Body of pancreas (tissue), 4 donors: Measurements from ENCODE around the gene C10orf105. TPM values are rescaled to one million over a fixed set of nuclear protein-coding genes. Genes with fewer than 3 reads are reported as not detected.
A peak's percentile ranks its signal among the peaks of the same experiment; 100 is the strongest.

Source experiments
- ATAC-seq: fragments of 150-250 bp; one replicate; pipeline ENCODE4 v1.9.1; 2016
- DNase-seq, 4 donors: peaks; one replicate each; pipeline ENCODE4 v3.0.0-alpha.2; 2019
- H3K27ac ChIP-seq, 4 donors: fragments of 200-600 bp; sonication (generic); 1 replicate in 3 of 4; 2 replicates in 1 of 4; pipeline versions ENCODE4 v1.5.1 to v1.6.1; 2016 to 2019; ENCODE audit warnings: mild to moderate bottlenecking in 1 of 4, mixed read lengths in 1 of 4, moderate library complexity in 1 of 4
- H3K27me3 ChIP-seq, 2 donors: fragments of 200-600 bp; sonication (generic); one replicate each; pipeline ENCODE4 v1.6.0; 2016; ENCODE audit warnings: mild to moderate bottlenecking in 1 of 2
- H3K36me3 ChIP-seq, 2 donors: fragments of 200-600 bp; sonication (generic); replicated peaks in 1 of 2; 2 replicates each; pipeline ENCODE4 v1.5.1; 2016; ENCODE audit warnings: low read depth in 2 of 2; ENCODE audit not compliant: insufficient read depth in 1 of 2
- H3K4me1 ChIP-seq: fragments of 200-600 bp; sonication (generic); one replicate; pipeline ENCODE4 v1.6.0; 2016
- H3K4me3 ChIP-seq, 2 donors: fragments of 200-600 bp; sonication (generic); 1 replicate in 1 of 2; 2 replicates in 1 of 2; pipeline ENCODE4 v1.5.1; 2016 to 2019
- H3K9me3 ChIP-seq, 3 donors: fragments of 200-600 bp; sonication (generic); 1 replicate in 2 of 3; 2 replicates in 1 of 3; pipeline ENCODE4 v1.5.1; 2016
- POLR2A ChIP-seq, 3 donors: fragments of 450-650 bp; IDR thresholded peaks; one replicate each; pipeline ENCODE4 v1.6.1; 2016; ENCODE audit warnings: antibody characterized with exemption in 3 of 3, mild to moderate bottlenecking in 2 of 3
- WGBS, 2 donors: methylation state at CpG; one replicate each; pipeline ENCODE4 v1.1.5; 2017; 5-methylcytosine and 5-hydroxymethylcytosine counted together
- intact Hi-C: fragments of 100-400 bp; cut with DNase I; formaldehyde crosslinking; loops from one replicate; pipeline ENCODE4 v1.15.1; 2023
- total RNA-seq, 2 donors: library from RNA; depleted of rRNA; stranded (reverse); fragments of >200 nt; gene quantifications; one replicate each; pipeline ENCODE4 v1.1.0, GENCODE V29; 2016
- TF ChIP-seq, protein P1 (sequence below), 7 experiments: fragments of 450-650 bp in 4 of 7; fragments of 200-600 bp in 3 of 7; sonication (generic) in 3 of 7; IDR thresholded peaks; one replicate each; pipeline ENCODE4 v1.5.1; 2016 to 2019; ENCODE audit warnings: antibody characterized with exemption in 7 of 7

C10orf105 gene
- total RNA-seq, 2 donors from 2014 or later = not detected

GRCh38 chr10:71754562-71754961, 35.0 kb upstream of the C10orf105 start:
- intact Hi-C loops = no loop called here
- WGBS, 2 donors = 71 to 81% methylated on average over 3 of the region's 3 CpGs
- peak overlapping the region in 1 of 4 donors; percentile 61 for H3K27ac ChIP-seq
- no peak overlapping the region for H3K4me3 ChIP-seq
- ATAC-seq = no peak
- no peaks in the 10 kb centered on the region for H3K9me3 ChIP-seq
- no peaks in the 10 kb centered on the region for H3K4me1 ChIP-seq
- no peak for DNase-seq
- no peak for TF ChIP-seq POLR2A (IDR thresholded peaks at IDR 0.05)
- TF ChIP-seq, protein P1, sequence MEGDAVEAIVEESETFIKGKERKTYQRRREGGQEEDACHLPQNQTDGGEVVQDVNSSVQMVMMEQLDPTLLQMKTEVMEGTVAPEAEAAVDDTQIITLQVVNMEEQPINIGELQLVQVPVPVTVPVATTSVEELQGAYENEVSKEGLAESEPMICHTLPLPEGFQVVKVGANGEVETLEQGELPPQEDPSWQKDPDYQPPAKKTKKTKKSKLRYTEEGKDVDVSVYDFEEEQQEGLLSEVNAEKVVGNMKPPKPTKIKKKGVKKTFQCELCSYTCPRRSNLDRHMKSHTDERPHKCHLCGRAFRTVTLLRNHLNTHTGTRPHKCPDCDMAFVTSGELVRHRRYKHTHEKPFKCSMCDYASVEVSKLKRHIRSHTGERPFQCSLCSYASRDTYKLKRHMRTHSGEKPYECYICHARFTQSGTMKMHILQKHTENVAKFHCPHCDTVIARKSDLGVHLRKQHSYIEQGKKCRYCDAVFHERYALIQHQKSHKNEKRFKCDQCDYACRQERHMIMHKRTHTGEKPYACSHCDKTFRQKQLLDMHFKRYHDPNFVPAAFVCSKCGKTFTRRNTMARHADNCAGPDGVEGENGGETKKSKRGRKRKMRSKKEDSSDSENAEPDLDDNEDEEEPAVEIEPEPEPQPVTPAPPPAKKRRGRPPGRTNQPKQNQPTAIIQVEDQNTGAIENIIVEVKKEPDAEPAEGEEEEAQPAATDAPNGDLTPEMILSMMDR (IDR thresholded peaks at IDR 0.05) = no peak
- peaks cover 0 to 2% of the 10 kb centered on the region in 2 donors for H3K36me3 ChIP-seq
- no peaks in the 10 kb centered on the region for H3K27me3 ChIP-seq

DNA sequence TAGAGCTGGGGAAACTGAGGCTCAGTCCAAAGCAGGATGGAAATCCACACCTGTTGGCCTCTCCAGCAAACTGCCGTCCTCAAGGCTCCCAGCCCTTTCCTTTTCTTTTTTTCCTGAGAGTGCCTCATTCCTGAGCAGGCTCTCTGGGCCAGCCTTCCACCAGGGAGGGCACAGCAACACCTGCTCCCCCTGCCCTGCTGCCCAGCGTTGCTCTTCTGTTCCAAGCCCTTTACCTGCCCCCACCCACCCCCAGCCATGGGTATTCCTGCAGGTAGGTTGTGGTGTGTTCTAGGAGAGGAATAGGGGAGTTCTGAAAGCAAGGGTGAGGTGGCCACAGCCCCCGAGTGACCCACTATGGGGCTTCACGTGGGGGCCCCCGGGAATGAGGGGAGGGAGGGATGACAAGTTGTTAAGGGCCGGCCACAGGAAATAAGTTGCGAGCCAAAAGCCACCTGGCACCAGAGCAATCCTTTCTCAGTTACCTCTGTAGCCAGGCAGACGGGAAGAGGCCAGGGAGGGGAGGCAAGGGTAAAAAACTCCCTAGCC, 34.5 kb upstream of the C10orf105 start:
- no peak overlapping the region for H3K4me3 ChIP-seq
- peaks cover 0 to 2% of the 10 kb centered on the region in 2 donors for H3K36me3 ChIP-seq
- WGBS, 2 donors = 27 to 52% methylated on average over 8 of the region's 8 CpGs
- H3K9me3 ChIP-seq = no peaks in the 10 kb centered on the region
- intact Hi-C loops = no loop called here
- DNase-seq = no peak
- H3K4me1 ChIP-seq = peaks cover 2% of the 10 kb centered on the region
- TF ChIP-seq POLR2A (IDR thresholded peaks at IDR 0.05) = no peak
- TF ChIP-seq, protein P1 (IDR thresholded peaks at IDR 0.05) = no peak
- peak overlapping the region in 1 of 4 donors; percentile 61 for H3K27ac ChIP-seq
- no peaks in the 10 kb centered on the region for H3K27me3 ChIP-seq
- no peak for ATAC-seq

- TF ChIP-seq, protein P1 (IDR thresholded peaks at IDR 0.05) = no peak
- peak in 1 of 3 donors; percentile 43 for TF ChIP-seq POLR2A (IDR thresholded peaks at IDR 0.05)
- no peaks in the 10 kb centered on the region for H3K9me3 ChIP-seq
- intact Hi-C loops = no loop called here
- H3K27me3 ChIP-seq = no peaks in the 10 kb centered on the region
- H3K36me3 ChIP-seq = peaks cover 0 to 2% of the 10 kb centered on the region in 2 donors
- ATAC-seq = no peak
- peak overlapping the region in 1 of 4 donors; percentile 61 for H3K27ac ChIP-seq
- peaks cover 9% of the 10 kb centered on the region for H3K4me1 ChIP-seq
- WGBS, 2 donors = 75 to 87% methylated on average over 14 to 15 of the region's 15 CpGs
- peak in 1 of 4 donors; percentile 83 for DNase-seq
- no peak overlapping the region for H3K4me3 ChIP-seq
These were observed 33.7 kb upstream of the C10orf105 start for GRCh38 chr10:71753091-71753959.

DNA sequence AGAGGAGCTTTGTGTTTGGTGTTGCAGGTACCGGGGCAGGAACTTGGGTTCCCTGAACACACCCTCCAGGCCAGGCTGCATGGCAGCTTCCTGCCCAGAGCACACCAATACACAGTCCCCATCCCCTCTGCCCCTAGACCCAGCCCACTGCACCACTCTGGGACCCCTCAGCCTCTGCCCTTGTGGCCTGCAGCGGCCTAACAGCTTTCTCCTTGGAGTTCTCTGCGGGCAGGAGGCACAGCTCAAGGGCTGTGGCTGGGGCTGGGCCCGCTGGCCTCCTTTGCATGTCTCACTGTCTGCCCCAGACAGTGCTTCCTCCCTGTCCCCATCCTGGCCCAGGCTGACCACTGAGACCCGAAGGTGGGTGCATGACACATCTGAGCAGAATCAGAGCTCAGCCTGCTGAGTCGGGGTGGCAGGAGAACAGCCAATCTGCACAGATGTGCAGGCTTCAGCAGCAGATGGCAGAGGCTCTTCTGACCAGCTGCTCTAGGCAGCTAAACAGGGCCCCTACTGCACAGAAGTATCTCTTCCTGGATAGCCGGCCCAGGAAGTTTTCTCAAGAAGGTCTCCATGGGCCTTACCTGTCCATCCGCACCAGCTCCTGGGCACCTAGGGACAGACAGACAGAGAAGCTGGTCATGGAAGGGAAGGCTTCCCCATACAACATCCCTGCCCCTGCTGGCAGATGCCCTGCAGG, 33.0 kb upstream of the C10orf105 start:
- no peak overlapping the region for H3K4me3 ChIP-seq
- ATAC-seq (no peak), DNase-seq (no peak)
- peaks cover 13% of the 10 kb centered on the region for H3K4me1 ChIP-seq
- peak overlapping the region in 1 of 4 donors; percentile 52 for H3K27ac ChIP-seq
- no peaks in the 10 kb centered on the region for H3K9me3 ChIP-seq
- TF ChIP-seq POLR2A (IDR thresholded peaks at IDR 0.05) = no peak
- TF ChIP-seq, protein P1 (IDR thresholded peaks at IDR 0.05) = no peak
- 65 to 74% methylated on average over 6 to 8 of the region's 8 CpGs for WGBS, 2 donors
- H3K27me3 ChIP-seq = no peaks in the 10 kb centered on the region
- intact Hi-C loops = no loop called here
- peaks cover 0 to 2% of the 10 kb centered on the region in 2 donors for H3K36me3 ChIP-seq
